ENCODE results near the gene GLS.
"Not testable (repeated sequence)": the region's sequence is repeated elsewhere in the genome, so short reads cannot be mapped to it uniquely, and the experiment has no call there.

The GLS gene

GRCh38 chr2:190859347-190860297 is 21.0 kb upstream of the GLS start:
- TF ChIP-seq POLR2AphosphoS5 (IDR thresholded peaks at IDR 0.05; ENCODE audit: low read depth, low read length), result no peak
- no peak for TF ChIP-seq POLR2A (IDR thresholded peaks at IDR 0.05; ENCODE audit: low read depth, low read length)
- no peak for TF ChIP-seq TAF1 (IDR thresholded peaks at IDR 0.05; ENCODE audit: borderline replicate concordance, low read depth, low read length)
- FAIRE-seq, result no peak
- DNase-seq (ENCODE audit: insufficient read length), result no peak

GRCh38 chr2:190860985-190861680 is 19.5 kb upstream of the GLS start:
- DNase-seq (ENCODE audit: insufficient read length) (no peak), FAIRE-seq (no peak)
- no peak for TF ChIP-seq TAF1 (IDR thresholded peaks at IDR 0.05; ENCODE audit: borderline replicate concordance, low read depth, low read length)
- TF ChIP-seq POLR2A (IDR thresholded peaks at IDR 0.05; ENCODE audit: low read depth, low read length), result no peak
- TF ChIP-seq POLR2AphosphoS5 (IDR thresholded peaks at IDR 0.05; ENCODE audit: low read depth, low read length), result no peak

GRCh38 chr2:190862128-190862527 is 18.5 kb upstream of the GLS start:
- FAIRE-seq; DNase-seq (ENCODE audit: insufficient read length): not testable (repeated sequence)

DNA sequence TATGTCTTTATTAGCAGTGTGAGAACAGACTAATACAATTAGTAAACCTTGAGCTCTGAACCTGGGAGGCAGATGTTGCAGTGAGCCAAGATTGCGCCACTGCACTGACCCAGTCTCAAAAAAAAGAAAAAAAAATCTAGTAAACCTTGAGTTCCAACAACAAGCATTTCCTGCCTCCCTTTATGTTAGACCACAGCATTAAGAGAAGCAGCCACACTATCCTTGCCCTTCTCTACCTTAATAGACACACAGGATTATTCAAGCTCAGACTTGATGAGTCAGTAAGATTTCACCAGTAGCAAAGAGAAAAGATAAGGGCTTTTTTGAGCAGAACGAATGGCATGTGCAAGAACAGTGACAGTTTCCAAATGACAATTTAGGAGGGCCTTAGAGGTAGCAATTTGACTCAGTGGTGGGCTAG is 18.0 kb upstream of the GLS start:
- FAIRE-seq (no peak), DNase-seq (ENCODE audit: insufficient read length) (no peak)
- no peak for TF ChIP-seq POLR2AphosphoS5 (IDR thresholded peaks at IDR 0.05; ENCODE audit: low read depth, low read length)
- no peak for TF ChIP-seq POLR2A (IDR thresholded peaks at IDR 0.05; ENCODE audit: low read depth, low read length)
- no peak for TF ChIP-seq TAF1 (IDR thresholded peaks at IDR 0.05; ENCODE audit: borderline replicate concordance, low read depth, low read length)

DNA sequence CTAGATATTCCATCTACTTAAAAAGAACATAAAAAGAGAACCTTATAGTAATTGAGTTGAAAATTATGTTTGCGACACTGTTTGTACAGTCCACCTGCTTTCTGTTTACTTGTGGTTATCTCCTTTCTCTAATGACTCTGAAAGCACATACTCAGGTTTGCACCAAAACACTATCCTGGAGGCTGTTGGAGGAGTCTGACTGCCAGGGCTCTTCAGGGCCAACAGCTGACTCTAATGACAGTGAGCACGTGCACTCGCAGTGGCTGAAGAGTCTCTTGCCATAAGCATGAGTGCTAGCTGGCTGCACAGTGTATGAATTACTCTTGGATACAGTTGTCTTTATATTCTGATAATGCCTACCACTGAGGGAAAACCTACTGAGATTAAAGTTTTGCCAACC is 16.7 kb upstream of the GLS start:
- DNase-seq (ENCODE audit: insufficient read length) (no peak), FAIRE-seq (no peak)
- TF ChIP-seq POLR2AphosphoS5 (IDR thresholded peaks at IDR 0.05; ENCODE audit: low read depth, low read length) (no peak), POLR2A (IDR thresholded peaks at IDR 0.05; ENCODE audit: low read depth, low read length) (no peak), TAF1 (IDR thresholded peaks at IDR 0.05; ENCODE audit: borderline replicate concordance, low read depth, low read length) (no peak)

- no peak for FAIRE-seq
These were observed 16.2 kb upstream of the GLS start for GRCh38 chr2:190864375-190864774.

DNA sequence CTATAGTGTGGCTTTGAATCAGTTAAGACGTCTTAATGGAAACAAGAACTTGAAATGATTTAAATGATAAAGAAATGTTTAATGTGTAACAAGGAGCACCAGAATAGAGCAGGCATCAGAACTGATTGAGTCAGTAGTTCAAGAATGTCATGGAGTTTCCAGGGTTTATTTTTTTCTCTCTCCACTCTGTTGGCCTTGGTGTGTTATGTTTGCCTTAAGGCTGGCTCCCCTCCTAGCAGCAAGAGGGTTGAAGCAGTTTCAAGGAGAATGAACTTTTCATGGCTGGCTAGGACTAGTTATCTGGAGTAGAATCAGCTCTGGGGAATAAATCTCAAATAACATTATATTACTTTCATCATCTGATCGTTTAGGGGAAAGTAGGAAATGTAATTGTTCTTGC is 13.4 kb upstream of the GLS start:
- no peak for FAIRE-seq
- DNase-seq (ENCODE audit: insufficient read length), result no peak
- TF ChIP-seq POLR2AphosphoS5 (IDR thresholded peaks at IDR 0.05; ENCODE audit: low read depth, low read length) (no peak), TAF1 (IDR thresholded peaks at IDR 0.05; ENCODE audit: borderline replicate concordance, low read depth, low read length) (no peak), POLR2A (IDR thresholded peaks at IDR 0.05; ENCODE audit: low read depth, low read length) (no peak)

More at GRCh38 chr2:190864375-190864774, 16.2 kb upstream of the GLS start:
- no peak for DNase-seq (ENCODE audit: insufficient read length)
- TF ChIP-seq POLR2A (IDR thresholded peaks at IDR 0.05; ENCODE audit: low read depth, low read length) (no peak), POLR2AphosphoS5 (IDR thresholded peaks at IDR 0.05; ENCODE audit: low read depth, low read length) (no peak), TAF1 (IDR thresholded peaks at IDR 0.05; ENCODE audit: borderline replicate concordance, low read depth, low read length) (no peak)

GRCh38 chr2:190867832-190868231 is 12.8 kb upstream of the GLS start:
- TF ChIP-seq POLR2AphosphoS5 (IDR thresholded peaks at IDR 0.05; ENCODE audit: low read depth, low read length) (no peak), TAF1 (IDR thresholded peaks at IDR 0.05; ENCODE audit: borderline replicate concordance, low read depth, low read length) (no peak), POLR2A (IDR thresholded peaks at IDR 0.05; ENCODE audit: low read depth, low read length) (no peak)
- FAIRE-seq (no peak), DNase-seq (ENCODE audit: insufficient read length) (no peak)

GRCh38 chr2:190869721-190870120 is 10.9 kb upstream of the GLS start:
- DNase-seq (ENCODE audit: insufficient read length) (no peak), FAIRE-seq (no peak)
- no peak for TF ChIP-seq POLR2A (IDR thresholded peaks at IDR 0.05; ENCODE audit: low read depth, low read length)
- no peak for TF ChIP-seq POLR2AphosphoS5 (IDR thresholded peaks at IDR 0.05; ENCODE audit: low read depth, low read length)
- no peak for TF ChIP-seq TAF1 (IDR thresholded peaks at IDR 0.05; ENCODE audit: borderline replicate concordance, low read depth, low read length)

- FAIRE-seq; DNase-seq (ENCODE audit: insufficient read length): not testable (repeated sequence)
These were observed 7.2 kb upstream of the GLS start for GRCh38 chr2:190873451-190873850.

DNA sequence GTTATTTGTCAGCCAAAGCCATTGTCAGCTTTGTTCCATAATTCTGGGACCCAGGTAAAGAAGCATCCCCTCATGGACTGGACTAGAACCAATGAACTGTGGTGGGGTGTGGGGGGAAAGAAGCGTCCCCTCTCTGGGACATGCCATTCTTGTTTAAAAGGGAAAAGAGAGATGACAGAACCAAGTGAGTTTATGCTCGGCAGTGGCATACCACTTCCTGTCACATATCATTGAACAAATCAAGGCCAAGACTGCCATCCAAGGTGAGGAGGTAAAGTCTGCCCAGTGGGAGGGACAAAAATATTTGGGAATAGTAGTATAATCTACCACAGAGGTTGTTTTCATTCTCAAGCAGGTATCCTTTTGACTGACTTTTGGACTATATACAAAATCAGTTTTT is 4.7 kb upstream of the GLS start:
- DNase-seq (ENCODE audit: insufficient read length) (no peak), FAIRE-seq (no peak)
- TF ChIP-seq POLR2AphosphoS5 (IDR thresholded peaks at IDR 0.05; ENCODE audit: low read depth, low read length), result no peak
- no peak for TF ChIP-seq TAF1 (IDR thresholded peaks at IDR 0.05; ENCODE audit: borderline replicate concordance, low read depth, low read length)
- TF ChIP-seq POLR2A (IDR thresholded peaks at IDR 0.05; ENCODE audit: low read depth, low read length), result no peak

- TF ChIP-seq TAF1 (IDR thresholded peaks at IDR 0.05; ENCODE audit: borderline replicate concordance, low read depth, low read length) (no peak), POLR2A (IDR thresholded peaks at IDR 0.05; ENCODE audit: low read depth, low read length) (no peak), POLR2AphosphoS5 (IDR thresholded peaks at IDR 0.05; ENCODE audit: low read depth, low read length) (no peak)
- DNase-seq (ENCODE audit: insufficient read length), result no peak
- FAIRE-seq, result no peak
These were observed 4.0 kb upstream of the GLS start for GRCh38 chr2:190876631-190877030.
